Daoy (cell line): ENCODE data around the gene EPB41L1. TPM values are rescaled to one million over a fixed set of nuclear protein-coding genes. Genes with fewer than 3 reads are reported as not detected.
A peak's percentile ranks its signal among the peaks of the same experiment; 100 is the strongest.

ENCODE experiments used
- DNase-seq: peaks from one replicate; pipeline ENCODE4 v3.0.0-alpha.2; 2015; ENCODE audit warnings: low read depth
- total RNA-seq: library from RNA; depleted of rRNA; stranded (reverse); fragments of >200 nt; shearing (Covaris generic); gene quantifications from 2 replicates; pipeline ENCODE4 v1.2.3, GENCODE V29; 2014

The EPB41L1 gene
- total RNA-seq, 1 experiment from 2014 or later: 8.5 TPM

- no peak for DNase-seq
Observed at GRCh38 chr20:36225666-36226065, 71.1 kb downstream of the EPB41L1 start.

GRCh38 chr20:36228770-36229169 lies 74.2 kb downstream of the EPB41L1 start:
- no peak for DNase-seq

- DNase-seq: no peak
Observed at GRCh38 chr20:36230019-36230418, 75.5 kb downstream of the EPB41L1 start.

DNA sequence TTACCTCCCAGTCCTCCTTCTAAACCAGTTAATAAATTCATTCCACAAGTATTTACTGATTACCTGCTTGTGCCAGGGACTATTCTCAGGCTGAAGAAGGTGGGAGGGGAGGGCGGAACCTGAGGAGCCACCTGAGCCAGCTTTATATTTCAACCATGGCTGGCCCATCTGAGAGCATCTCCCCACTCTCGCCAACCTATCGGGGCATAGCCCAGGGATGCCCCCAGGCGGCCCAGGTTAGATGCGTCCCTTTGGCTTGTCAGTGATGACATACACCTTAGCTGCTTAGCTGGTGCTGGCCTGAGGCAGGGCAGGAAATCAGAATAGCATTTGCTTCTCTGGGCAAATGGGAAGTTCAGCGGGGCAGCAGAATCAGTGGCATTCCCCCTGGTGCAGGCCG lies 76.8 kb downstream of the EPB41L1 start:
- no peak for DNase-seq

DNA sequence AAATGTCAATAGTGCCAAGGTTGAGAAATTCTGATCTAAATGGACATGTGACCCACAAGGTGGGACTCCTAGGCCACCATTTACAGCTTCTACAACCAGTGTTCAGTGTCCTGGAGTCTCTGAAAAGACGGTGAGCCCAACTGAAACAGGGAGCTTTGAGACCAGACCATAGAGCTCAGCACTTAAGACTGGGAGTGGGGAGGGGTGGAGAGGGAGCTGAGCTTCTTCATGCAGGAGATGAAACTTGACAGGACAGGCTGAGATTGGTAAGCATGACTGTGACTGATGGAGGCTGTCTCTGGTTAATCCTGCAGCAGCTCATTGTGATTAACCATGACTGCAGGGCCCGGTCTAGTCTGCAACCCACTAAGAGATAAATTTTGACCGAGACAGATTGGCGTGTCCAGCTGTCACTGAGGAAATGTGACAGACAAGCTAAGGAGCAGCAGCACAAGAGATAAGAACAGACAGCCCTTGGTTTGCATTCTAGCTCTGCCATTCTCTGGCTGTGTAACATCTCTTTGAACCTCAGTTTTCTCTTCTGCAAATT lies 80.3 kb downstream of the EPB41L1 start:
- DNase-seq: no peak

DNA sequence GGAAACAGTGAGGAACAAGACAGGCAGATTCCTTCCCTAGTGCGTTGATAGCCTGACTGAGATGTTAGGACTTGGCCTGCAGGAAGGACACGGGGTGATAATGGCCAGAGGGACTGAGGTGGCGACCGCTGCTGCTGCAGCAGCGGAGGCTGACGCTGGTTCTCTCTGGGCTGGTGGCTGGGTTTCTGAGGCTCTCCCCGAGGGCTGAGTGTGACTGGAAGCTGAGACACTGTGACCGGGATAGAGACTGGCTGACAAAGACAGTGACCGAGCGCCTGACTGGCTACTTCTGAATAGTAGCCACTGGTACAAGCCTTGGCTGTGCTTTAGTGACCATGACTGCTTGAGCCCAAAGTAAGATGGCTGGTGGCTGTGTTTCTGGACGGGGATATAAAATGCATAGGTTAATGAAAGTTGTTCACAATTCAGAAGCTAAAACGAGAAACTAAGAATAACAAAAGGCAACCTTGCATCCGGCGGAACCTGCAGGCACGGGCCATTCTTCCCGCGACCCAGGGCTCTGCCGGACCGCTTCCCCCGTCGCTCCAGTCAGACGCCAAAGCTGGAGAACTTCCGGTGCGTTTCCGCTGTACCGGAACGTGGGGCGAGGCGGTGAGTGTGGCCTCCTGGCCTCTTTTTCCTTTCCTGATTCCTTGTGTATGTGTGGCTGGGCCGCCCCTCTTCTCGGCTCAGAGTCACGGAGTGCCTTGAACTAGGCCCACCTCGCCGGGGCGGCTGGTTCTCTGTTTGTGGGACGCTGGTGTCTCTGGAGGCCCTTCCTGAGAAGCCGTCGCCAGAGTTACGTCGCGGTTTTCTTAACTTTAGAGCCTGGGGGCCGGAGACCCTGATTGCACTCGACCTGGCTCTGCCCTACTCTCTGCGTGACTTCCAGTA lies 81.6 kb downstream of the EPB41L1 start, which contains the start of gene AAR2:
TSS of gene AAR2 (plus strand) at position 587 of the 894 bp plus-strand sequence. CDS start 3,391 bp downstream, outside the sequence.
- DNase-seq: peak; percentile 82

DNA sequence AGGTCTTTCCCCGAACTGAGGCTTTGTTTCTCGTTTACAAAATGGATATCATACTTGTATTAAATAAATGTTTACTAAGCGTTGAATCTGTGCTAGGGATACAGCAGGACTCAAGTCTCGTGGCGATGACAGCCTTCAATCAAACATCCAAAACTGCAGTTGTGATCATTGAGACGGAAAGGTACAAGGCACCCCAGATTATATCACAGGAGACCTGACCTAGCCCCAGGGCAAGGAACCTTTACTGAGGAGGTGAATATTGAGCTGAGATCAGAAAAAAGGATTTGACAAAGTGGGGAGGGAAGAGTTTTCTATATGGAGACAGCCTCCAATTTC lies 82.2 kb downstream of the EPB41L1 start:
- no peak for DNase-seq

DNA sequence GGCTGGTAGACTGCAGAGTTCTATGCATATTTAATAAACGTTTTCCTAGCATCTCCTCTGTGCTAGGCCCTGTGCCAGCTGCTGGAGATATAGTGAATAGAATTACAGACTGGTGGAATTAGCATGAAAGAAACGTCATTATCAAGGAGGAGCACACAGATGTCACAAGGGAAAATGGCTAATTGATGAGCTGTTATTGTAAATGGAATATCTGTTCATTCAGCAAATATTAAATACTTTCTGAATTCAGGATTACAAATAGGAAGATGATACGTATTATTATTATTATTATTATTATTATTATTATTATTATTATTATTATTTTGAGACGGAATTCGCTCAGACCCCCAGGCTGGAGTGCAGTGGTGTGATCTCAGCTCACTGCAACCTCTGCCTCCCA lies 82.9 kb downstream of the EPB41L1 start:
- DNase-seq: no peak

DNA sequence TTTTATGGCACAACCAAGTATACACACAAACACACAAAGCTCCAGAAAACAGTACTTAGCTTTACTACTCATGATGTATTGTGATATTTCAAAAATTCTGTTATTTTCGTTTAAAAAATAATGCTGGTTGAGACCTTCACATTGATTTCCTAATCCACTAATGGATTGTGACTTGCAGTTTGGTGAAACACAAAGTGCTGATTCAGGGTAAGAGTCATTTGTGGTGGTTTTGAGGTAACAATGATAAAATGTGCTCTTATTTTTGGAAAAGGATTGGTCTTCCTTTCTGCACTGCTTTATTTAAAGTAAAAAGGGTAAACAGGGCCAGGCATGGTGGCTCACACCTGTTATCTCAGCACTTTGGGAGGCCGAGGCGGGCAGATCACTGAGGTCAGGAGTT lies 83.6 kb downstream of the EPB41L1 start:
- no peak for DNase-seq

- DNase-seq: no peak
Observed at GRCh38 chr20:36238760-36239159, 84.2 kb downstream of the EPB41L1 start.

DNA sequence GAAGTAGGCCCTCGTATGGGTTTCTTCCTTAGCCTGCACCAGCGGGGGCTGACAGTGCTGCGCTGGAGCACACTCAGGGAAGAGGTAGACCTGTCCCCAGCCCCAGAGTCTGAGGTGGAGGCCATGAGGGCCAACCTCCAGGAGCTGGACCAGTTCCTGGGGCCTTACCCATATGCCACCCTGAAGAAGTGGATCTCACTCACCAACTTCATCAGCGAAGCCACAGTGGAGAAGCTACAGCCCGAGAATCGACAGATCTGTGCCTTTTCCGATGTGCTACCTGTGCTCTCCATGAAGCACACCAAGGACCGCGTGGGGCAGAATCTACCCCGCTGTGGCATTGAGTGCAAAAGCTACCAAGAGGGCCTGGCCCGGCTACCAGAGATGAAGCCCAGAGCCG lies 85.5 kb downstream of the EPB41L1 start:
- DNase-seq: no peak

GRCh38 chr20:36241678-36242077 lies 87.1 kb downstream of the EPB41L1 start:
- no peak for DNase-seq

DNA sequence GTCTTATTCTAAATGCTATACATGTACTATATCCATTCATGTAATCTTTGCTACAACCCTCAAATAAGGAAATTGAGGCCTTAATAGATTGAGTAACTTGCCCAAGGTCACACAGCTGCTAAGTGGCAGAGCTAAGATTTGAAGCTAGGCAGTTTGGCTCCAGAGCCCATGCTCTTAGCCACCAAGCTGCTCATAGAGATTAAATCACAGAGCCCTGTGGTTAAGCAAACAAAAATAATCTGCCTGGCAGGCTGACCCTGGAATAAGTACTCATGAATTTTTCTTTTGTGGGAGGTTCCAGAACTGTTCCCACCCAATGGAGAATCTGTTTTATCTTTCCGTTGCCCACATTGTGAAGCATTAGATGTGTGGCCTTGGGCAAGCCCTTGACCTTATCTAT lies 89.2 kb downstream of the EPB41L1 start:
- no peak for DNase-seq

DNA sequence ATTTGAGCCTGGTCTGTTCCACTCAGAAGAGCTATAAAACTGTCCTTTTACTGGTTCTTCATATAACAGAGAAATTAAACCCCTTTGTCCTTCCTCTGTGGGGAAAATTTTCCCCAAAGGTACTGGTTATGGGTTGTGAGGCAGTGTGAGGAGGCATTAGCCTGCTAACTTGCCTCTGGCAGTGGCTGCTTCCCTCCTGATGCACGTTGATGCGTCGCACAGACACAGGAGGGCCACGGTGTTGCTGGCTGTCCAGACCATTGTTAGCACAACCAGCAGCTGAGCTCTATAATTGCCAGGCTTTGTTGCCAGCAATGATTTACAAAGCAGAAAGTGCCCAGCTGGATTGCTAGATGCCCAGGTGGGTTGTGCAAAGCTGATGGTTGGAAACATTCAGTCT lies 91.9 kb downstream of the EPB41L1 start:
- no peak for DNase-seq

DNA sequence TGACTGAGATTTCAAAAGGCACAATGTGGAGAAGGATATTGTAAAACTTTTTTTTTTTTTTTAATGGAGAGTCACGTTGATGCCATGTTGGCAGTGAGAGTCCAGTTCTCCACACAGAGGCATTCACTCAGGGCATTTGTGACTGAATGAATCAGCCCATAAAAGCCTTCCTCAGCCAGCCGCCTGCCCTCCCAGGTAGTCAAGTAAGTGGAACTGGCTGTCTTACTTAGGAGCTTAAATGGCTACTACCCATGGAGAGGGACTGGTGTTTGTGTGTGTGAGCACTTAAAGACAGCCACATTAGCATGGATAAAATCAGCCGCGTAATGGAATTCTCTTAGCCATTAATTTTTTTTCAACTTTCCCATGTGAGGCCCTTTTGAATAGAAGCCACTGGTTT lies 94.3 kb downstream of the EPB41L1 start:
- no peak for DNase-seq

DNA sequence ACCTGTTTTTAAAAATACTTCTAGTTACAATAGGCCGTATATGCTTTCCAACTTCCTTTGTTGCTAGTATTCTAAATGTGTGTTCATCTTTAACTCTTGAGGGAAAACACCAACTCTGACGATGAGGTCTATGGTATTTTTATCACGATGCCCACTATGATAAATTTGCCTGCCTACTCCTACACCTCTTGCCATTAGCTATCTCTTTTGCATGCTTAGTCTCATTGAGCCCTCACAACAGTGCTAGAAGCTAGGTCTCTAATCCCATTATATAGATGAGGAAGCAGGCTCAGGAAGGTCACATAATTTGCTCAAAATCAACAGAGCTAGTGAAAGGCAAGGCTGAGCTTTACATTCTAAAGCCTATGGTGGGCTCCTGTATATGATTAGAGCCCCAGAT lies 94.9 kb downstream of the EPB41L1 start:
- DNase-seq: no peak

DNA sequence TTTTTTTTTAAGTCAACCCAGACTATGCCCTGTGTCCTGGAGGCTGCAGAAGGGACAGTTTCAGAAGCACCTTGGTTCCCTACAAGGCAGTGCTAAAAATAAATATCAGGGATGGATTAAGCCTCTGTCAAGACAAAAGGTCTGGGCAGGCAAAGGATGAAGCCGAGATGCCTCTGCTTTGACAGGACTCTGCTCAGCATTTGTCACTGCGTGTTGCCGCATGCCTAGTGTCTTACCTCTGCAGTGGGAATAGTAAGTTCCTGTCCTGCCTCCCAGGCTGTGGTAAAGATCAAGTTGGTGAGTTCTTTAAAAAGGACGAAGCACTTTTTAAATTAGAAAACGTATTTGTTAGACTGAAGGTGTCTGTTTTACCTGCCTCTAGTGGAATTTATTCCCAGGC lies 96.9 kb downstream of the EPB41L1 start:
- no peak for DNase-seq

DNA sequence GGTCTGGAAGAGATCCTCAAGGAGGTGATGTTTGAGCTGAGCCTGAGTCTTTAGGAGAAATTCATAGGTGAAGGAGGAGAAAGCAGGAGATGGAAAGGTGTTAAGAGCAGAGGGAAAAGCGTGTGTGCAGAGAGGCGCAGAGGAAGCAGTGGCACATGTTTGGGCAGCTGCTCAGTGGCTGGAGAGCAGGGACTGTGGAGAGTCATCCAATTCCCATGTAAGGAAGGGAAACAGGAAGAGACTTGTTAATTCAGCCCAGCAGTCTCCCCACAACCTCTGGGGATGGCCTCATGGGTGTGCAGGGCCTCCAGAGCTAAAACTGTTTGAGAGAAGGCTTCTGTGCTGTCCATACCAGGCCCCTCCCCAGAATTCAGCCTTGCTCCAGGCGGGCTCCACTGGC lies 98.0 kb downstream of the EPB41L1 start:
- no peak for DNase-seq

DNA sequence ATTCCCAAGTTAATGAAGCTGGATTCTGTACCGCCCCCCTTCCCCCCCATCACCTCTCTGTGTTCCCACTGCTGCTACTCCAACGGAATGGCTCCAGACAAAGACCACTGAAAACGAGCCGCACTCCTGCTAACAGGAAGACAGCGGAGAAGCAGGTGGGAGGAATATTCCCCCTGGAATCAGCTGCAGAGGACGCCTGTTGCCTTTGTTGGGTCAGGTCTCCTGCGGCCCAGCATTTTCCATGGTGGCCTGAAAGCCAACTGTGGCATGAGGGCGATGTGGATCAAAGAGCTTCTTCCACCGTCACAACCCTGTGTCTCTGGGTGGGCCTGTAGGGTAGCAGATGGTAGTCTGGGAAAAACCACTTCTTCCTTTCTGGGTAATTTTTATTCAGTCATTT lies 98.5 kb downstream of the EPB41L1 start:
- no peak for DNase-seq

GRCh38 chr20:36254076-36254475 lies 99.5 kb downstream of the EPB41L1 start:
- DNase-seq: no peak

GRCh38 chr20:36255445-36255844 lies 100.9 kb downstream of the EPB41L1 start:
- DNase-seq: no peak

GRCh38 chr20:36259177-36260061 lies 104.9 kb downstream of the EPB41L1 start:
- DNase-seq: no peak

DNA sequence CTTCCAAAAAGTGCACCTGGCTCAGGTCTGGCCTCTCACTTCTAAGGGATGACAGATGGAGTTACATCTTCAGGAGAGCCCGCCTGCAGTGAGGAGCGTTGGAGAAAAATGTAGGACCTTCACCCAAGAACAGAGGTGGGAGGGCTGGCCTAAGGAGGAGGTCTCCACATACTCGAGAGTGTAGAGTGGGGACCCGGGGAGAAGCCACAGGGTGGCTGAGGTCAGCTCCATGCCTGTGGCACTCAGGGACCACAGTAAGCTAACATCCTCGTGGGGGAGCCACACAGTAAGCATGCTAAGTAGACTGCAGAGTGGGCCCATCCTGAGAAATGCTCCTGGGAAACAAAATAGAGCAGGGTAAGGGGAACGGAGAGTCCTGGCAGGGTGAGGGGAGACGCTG lies 105.8 kb downstream of the EPB41L1 start:
- DNase-seq: no peak
